GM21360 (cell line): Measurements from ENCODE around the gene FOXK2.

Source experiments
- ATAC-seq: cut with Tn5 transposase; IDR thresholded peaks from one replicate; pipeline ENCODE4 v1.9.1; 2021; ENCODE audit warnings: mild to moderate bottlenecking, moderate library complexity; ENCODE audit not compliant: unreplicated experiment

FOXK2 gene

GRCh38 chr17:82587234-82588086 is 67.9 kb downstream of the FOXK2 start:
- ATAC-seq = no peak

GRCh38 chr17:82588266-82589175 is 69.0 kb downstream of the FOXK2 start:
- ATAC-seq = no peak

- no peak for ATAC-seq
Measured at GRCh38 chr17:82589851-82590180, 70.3 kb downstream of the FOXK2 start.

DNA sequence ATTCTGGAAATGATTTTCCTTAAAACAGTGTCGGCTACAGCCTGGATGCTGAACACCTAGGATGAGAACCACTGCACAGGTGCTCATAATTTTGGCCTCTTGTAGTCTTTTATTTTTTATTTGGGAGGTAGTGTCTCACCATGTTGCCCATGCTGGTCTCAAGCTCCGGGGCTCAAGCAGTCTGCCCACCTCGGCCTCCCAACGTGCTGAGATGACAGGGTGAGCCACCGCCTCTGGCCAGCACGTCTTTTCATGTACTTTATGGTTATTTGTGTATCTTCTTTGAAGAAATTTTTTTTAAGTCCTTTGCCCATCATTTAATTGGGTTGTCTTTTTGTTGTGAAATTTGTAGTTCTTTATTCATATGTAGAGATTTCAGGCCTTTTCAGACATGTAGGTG is 70.7 kb downstream of the FOXK2 start:
- no peak for ATAC-seq

- no peak for ATAC-seq
Measured at GRCh38 chr17:82590881-82591539, 71.5 kb downstream of the FOXK2 start.

DNA sequence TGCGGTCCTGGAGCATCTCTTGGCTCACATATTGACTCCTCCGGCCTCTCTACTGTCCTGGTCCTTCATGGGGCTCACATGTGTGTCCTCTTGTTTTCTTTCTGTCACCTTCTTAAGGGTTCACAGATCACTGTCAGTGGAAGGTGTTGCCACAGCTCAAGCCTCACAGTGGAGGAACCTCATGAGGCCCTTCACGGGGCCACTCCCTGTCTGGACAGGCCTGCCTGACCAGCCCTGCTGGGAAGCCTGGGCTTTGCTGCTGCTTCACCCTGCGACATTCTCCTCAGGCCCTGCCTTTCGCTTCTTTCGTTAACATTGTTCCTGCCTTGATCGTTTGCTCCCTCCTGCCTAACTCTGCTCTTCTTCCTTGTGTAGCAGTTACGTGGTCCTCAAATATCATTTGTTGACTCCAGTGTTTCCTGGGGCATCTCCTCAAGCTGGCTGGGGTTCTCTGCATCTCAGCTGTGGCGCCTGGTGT is 72.8 kb downstream of the FOXK2 start:
- no peak for ATAC-seq

- ATAC-seq = no peak
Measured at GRCh38 chr17:82592767-82593589, 73.4 kb downstream of the FOXK2 start.

DNA sequence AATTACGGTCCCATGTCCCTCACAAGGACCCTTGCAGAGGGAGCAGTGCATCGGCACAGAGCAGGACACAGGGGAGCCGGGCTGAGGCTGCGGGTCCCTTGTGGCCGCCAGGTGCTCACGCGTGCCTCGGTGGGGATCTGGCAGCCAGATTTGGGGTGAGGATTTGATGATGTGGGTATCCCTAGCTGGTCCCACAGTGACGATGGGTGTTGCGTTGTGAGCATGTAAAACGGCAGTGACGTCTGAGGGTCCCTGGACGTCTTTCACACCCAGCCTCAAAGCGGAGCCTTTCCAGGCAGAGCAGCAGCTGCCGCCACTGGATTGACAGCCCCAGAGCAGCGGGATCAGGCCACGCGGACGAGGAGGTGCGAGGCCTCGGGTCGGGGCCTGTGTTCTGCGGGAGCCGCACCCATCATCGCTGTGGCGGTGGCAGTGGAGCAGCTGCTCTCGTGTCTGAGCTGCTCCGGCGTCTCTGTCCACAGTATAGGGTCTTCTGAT is 74.1 kb downstream of the FOXK2 start:
- no peak for ATAC-seq

DNA sequence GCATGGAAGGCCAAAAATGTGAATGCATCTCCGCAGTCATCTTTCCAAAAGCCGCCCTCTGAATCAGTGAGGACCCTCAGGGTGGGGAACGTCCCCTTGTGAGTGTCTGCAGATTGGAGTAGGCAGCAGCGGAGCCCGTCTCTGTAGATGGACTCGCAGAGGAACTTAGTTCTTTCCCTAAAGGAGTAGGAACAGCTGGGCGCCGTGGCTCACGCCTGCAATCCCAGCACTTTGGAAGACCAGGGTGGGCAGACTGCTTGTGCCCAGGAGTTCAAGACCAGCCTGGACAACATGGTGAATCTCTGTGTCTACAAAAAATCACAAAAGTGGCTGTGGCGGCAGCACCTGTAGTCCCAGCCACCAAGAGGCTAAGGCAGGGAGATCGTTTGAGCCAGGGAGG is 75.0 kb downstream of the FOXK2 start:
- no peak for ATAC-seq

GRCh38 chr17:82595893-82596292 is 76.4 kb downstream of the FOXK2 start:
- no peak for ATAC-seq

GRCh38 chr17:82596296-82596695 is 76.8 kb downstream of the FOXK2 start:
- ATAC-seq = no peak

- ATAC-seq = no peak
Measured at GRCh38 chr17:82596837-82597672, 77.5 kb downstream of the FOXK2 start.

DNA sequence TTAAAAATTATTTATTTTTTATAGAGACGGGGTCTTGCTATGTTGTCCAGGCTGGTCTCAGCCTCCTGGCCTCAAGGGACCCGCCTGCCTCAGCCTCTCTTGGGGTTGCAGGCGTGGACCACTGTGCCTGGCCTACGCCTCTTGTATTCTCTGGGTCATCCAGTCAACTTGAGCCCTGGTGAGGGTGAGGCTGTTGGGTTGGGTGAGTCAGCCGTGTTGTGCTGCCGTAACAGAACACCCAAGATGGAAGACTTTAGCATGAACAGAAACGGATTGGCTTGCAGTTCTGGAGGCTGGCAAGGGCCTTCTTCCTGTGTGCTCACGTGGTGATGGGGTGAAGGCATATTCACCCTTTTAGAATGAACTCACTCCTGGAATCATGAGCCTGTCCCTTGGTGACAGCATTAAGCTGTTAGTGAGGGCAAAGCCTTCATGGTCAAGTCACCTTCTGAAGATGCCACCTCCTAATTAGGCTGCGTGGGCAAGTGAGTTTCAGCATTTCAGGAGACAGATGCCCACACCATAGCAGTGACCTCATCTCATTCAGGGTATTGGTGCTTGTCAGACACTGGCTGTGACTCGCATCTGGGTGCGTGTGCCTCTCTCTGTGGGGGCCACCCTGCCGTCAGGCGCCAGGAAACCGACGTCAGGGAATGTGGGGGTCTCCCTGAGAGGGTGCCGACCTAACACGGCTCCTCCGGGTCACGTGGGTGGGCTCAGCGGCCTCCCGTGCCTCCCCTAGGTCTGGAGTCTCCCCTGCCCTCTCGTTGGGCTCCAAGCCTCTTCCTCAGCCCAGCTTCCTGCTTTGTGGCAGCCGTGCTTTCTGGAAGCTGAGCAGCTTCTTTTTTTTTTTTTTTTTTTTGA is 79.0 kb downstream of the FOXK2 start:
- ATAC-seq = no peak

DNA sequence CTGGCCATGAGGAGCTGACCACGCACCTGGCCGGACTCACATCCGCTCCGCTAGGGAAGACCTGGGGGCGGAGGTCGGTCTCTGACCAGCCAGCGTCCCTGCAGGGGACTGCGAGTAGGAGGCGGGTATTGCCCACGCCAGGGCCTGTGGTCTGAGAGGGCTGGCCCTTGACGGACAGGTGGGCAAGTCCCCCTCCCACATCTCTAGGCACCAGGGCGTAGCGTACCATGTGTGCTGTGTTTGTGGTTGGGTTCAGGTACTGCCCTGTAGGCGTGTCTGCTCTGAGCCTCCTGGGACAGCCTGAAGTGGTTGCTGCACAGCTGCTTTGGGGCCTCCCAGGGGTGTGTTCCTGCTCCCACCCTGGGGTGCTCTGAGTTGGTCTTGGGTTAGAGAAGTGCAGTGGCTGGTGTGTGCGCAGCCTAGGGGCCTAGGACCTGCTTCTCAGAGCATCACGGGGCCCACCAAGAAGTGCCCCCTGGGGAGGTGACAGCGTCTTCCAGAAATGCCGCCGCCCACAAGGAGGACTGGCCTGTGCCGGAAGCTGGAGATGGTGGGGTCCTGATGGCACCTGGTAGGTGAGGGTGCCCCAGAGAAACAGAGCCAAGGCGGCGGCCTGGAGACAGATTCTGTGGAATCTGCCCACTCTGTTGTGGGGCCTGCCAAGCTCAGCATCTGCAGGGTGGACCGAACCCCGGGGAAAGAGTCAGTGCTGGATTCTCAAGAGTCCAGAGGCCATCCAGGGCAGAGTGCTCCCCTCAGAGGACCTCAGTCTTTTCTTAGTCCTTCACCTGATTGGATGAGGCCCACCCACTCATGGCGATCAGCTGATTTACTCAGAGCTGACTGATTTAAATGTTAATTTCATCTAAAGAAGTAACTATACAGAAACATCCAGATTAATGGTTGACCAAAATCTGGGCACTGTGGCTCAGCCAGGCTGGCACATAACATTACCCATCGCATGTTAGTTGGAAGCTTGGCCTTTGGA is 80.4 kb downstream of the FOXK2 start:
- no peak for ATAC-seq

- ATAC-seq = no peak
Measured at GRCh38 chr17:82600731-82601446, 81.4 kb downstream of the FOXK2 start.

DNA sequence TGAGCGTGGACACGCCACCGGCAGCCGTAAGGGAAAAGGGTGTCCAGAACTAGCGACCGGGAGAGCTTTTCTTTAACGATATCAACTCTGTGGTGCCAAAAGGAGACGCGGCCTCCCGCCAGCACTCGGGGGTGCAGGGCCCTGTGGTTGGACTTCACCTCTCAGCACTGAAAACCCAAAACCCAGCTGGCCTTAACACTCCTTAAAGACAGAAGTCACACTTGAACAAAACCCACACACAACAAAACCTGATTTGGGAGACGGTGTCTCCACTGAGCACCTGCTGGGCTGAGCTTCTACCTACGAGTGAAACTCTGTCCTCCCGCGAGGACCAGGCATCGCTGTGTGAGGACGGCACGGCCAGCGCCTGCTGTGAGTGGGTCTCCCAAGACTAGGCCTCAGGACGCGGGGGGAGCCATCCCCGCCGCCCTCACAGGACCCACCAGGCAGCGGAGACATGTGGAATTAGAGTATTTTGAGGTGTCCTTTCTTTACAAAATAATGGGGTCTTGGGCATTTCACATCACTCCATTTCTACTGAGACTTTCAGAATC is 82.0 kb downstream of the FOXK2 start:
- no peak for ATAC-seq
